Type B pancreatic cell (in vitro differentiated cells): ENCODE data around the gene BRCA2. TPM values are rescaled to one million over a fixed set of nuclear protein-coding genes. Genes with fewer than 3 reads are reported as not detected.

Experiments used
- DNase-seq: peaks from one replicate; pipeline ENCODE4 v3.0.0; 2021; ENCODE audit warnings: mixed read lengths; ENCODE audit not compliant: unreplicated experiment; ENCODE audit errors: extremely low spot score
- H3K27ac Mint-ChIP-seq: 2 replicates; pipeline ENCODE4 v1.8.0; 2021; ENCODE audit warnings: mild to moderate bottlenecking, mixed read lengths
- H3K27me3 Mint-ChIP-seq: 2 replicates; pipeline ENCODE4 v1.8.0; 2021; ENCODE audit warnings: mixed read lengths
- H3K36me3 Mint-ChIP-seq: 2 replicates; pipeline ENCODE4 v1.8.0; 2021; ENCODE audit warnings: mixed read lengths
- H3K4me1 Mint-ChIP-seq: one replicate; pipeline ENCODE4 v1.8.0; 2021; ENCODE audit warnings: mixed read lengths; ENCODE audit not compliant: unreplicated experiment
- H3K4me3 Mint-ChIP-seq: 2 replicates; pipeline ENCODE4 v1.8.0; 2021; ENCODE audit warnings: mild to moderate bottlenecking, mixed read lengths
- H3K9me3 Mint-ChIP-seq: 2 replicates; pipeline ENCODE4 v1.8.0; 2021; ENCODE audit warnings: mixed read lengths
- total RNA-seq: library from RNA; stranded (reverse); gene quantifications from 2 replicates; pipeline ENCODE4 v1.2.1, GENCODE V29; 2021; ENCODE audit warnings: low replicate concordance
- TF ChIP-seq, protein P1 (sequence below): fragments of 200-600 bp; sonication (generic); conservative IDR thresholded peaks from 2 replicates; pipeline ENCODE4 v1.5.0; 2021; ENCODE audit warnings: antibody characterized with exemption, mild to moderate bottlenecking

Gene BRCA2
- total RNA-seq, 1 donor from 2014 or later: 10.6 TPM

- no peak overlapping the region for H3K4me3 Mint-ChIP-seq
- H3K27ac Mint-ChIP-seq: no peak overlapping the region
- H3K9me3 Mint-ChIP-seq: no peaks in the 10 kb centered on the region
- H3K27me3 Mint-ChIP-seq: no peaks in the 10 kb centered on the region
- DNase-seq: no peak
- no peaks in the 10 kb centered on the region for H3K4me1 Mint-ChIP-seq
- TF ChIP-seq, protein P1, sequence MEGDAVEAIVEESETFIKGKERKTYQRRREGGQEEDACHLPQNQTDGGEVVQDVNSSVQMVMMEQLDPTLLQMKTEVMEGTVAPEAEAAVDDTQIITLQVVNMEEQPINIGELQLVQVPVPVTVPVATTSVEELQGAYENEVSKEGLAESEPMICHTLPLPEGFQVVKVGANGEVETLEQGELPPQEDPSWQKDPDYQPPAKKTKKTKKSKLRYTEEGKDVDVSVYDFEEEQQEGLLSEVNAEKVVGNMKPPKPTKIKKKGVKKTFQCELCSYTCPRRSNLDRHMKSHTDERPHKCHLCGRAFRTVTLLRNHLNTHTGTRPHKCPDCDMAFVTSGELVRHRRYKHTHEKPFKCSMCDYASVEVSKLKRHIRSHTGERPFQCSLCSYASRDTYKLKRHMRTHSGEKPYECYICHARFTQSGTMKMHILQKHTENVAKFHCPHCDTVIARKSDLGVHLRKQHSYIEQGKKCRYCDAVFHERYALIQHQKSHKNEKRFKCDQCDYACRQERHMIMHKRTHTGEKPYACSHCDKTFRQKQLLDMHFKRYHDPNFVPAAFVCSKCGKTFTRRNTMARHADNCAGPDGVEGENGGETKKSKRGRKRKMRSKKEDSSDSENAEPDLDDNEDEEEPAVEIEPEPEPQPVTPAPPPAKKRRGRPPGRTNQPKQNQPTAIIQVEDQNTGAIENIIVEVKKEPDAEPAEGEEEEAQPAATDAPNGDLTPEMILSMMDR: no peak
- H3K36me3 Mint-ChIP-seq: no peaks in the 10 kb centered on the region
Measured at GRCh38 chr13:32385410-32385809, 70.1 kb downstream of the BRCA2 start.

- Mint-ChIP-seq H3K36me3 (no peaks in the 10 kb centered on the region), H3K27me3 (no peaks in the 10 kb centered on the region), H3K4me3 (no peak overlapping the region), H3K9me3 (no peaks in the 10 kb centered on the region), H3K27ac (no peak overlapping the region), H3K4me1 (no peaks in the 10 kb centered on the region)
- TF ChIP-seq, protein P1: no peak
- no peak for DNase-seq
Measured at GRCh38 chr13:32390048-32390447, 74.7 kb downstream of the BRCA2 start.

GRCh38 chr13:32390484-32390883 lies 75.2 kb downstream of the BRCA2 start:
- no peak for DNase-seq
- no peak overlapping the region for H3K4me3 Mint-ChIP-seq
- H3K27me3 Mint-ChIP-seq: no peaks in the 10 kb centered on the region
- no peak overlapping the region for H3K27ac Mint-ChIP-seq
- no peaks in the 10 kb centered on the region for H3K4me1 Mint-ChIP-seq
- H3K36me3 Mint-ChIP-seq: no peaks in the 10 kb centered on the region
- TF ChIP-seq, protein P1: no peak
- H3K9me3 Mint-ChIP-seq: no peaks in the 10 kb centered on the region

- TF ChIP-seq, protein P1: no peak
- Mint-ChIP-seq H3K4me1 (no peaks in the 10 kb centered on the region), H3K9me3 (no peaks in the 10 kb centered on the region), H3K36me3 (no peaks in the 10 kb centered on the region), H3K27me3 (no peaks in the 10 kb centered on the region), H3K27ac (no peak overlapping the region), H3K4me3 (no peak overlapping the region)
- DNase-seq: no peak
Measured at GRCh38 chr13:32391101-32391619, 75.9 kb downstream of the BRCA2 start.

- no peaks in the 10 kb centered on the region for H3K4me1 Mint-ChIP-seq
- peaks cover 8% of the 10 kb centered on the region for H3K36me3 Mint-ChIP-seq
- TF ChIP-seq, protein P1: no peak
- no peak for DNase-seq
- no peaks in the 10 kb centered on the region for H3K27me3 Mint-ChIP-seq
- H3K4me3 Mint-ChIP-seq: no peak overlapping the region
- no peaks in the 10 kb centered on the region for H3K9me3 Mint-ChIP-seq
- no peak overlapping the region for H3K27ac Mint-ChIP-seq
Measured at GRCh38 chr13:32403108-32403507, 87.8 kb downstream of the BRCA2 start.

- Mint-ChIP-seq H3K27me3 (peaks cover 3% of the 10 kb centered on the region), H3K9me3 (no peaks in the 10 kb centered on the region), H3K36me3 (no peaks in the 10 kb centered on the region), H3K4me3 (no peak overlapping the region), H3K27ac (no peak overlapping the region), H3K4me1 (peaks cover 21% of the 10 kb centered on the region)
- no peak for DNase-seq
- TF ChIP-seq, protein P1: no peak
Measured at GRCh38 chr13:32407854-32408253, 92.5 kb downstream of the BRCA2 start.
